Neural cell (in vitro differentiated cells): ENCODE data around the gene MANBA. TPM values are rescaled to one million over a fixed set of nuclear protein-coding genes. Genes with fewer than 3 reads are reported as not detected.

Experiments used
- H2AFZ ChIP-seq: fragments of 200-600, 300-800 bp; sonication (generic), shearing (Covaris generic); 2 replicates; pipeline ENCODE4 v1.6.0; 2014; ENCODE audit warnings: low read depth, mild to moderate bottlenecking, antibody characterized with exemption, low read length, moderate library complexity
- H3F3A ChIP-seq: fragments of 200-600 bp; shearing (Covaris generic); 2 replicates; pipeline ENCODE4 v1.6.1; 2016; ENCODE audit warnings: mild to moderate bottlenecking, moderate library complexity, mixed read lengths, antibody characterized with exemption, low read length; ENCODE audit not compliant: insufficient read depth, poor library complexity, severe bottlenecking
- H3K27ac ChIP-seq: fragments of 200-600, 300-800 bp; sonication (generic), shearing (Covaris generic); 2 replicates; pipeline ENCODE4 v1.5.1; 2014; ENCODE audit warnings: mild to moderate bottlenecking, low read length, moderate library complexity
- H3K27me3 ChIP-seq: fragments of 300-800, 200-600 bp; sonication (generic), shearing (Covaris generic); 2 replicates; pipeline ENCODE4 v1.6.0; 2014; ENCODE audit warnings: mild to moderate bottlenecking, low read depth, low read length, moderate library complexity; ENCODE audit not compliant: insufficient read depth
- H3K36me3 ChIP-seq: fragments of 300-800, 200-600 bp; sonication (generic), shearing (Covaris generic); 2 replicates; pipeline ENCODE4 v1.5.1; 2014; ENCODE audit warnings: mild to moderate bottlenecking, antibody characterized with exemption, low read length, moderate library complexity; ENCODE audit not compliant: insufficient read depth
- H3K4me2 ChIP-seq: fragments of 300-800, 200-600 bp; sonication (generic), shearing (Covaris generic); 2 replicates; pipeline ENCODE4 v1.6.0; 2014; ENCODE audit warnings: mild to moderate bottlenecking, low read length
- H3K4me3 ChIP-seq: fragments of 300-800, 200-600 bp; sonication (generic), shearing (Covaris generic); 2 replicates; pipeline ENCODE4 v1.5.1; 2014; ENCODE audit warnings: mild to moderate bottlenecking, low read length, moderate library complexity
- H3K79me2 ChIP-seq: fragments of 200-600 bp; shearing (Covaris generic); replicated peaks from 2 replicates; pipeline ENCODE4 v1.6.0; 2014; ENCODE audit warnings: mild to moderate bottlenecking, low read length, moderate library complexity; ENCODE audit not compliant: insufficient read depth
- H3K9ac ChIP-seq: fragments of 300-800, 200-600 bp; sonication (generic), shearing (Covaris generic); 2 replicates; pipeline ENCODE4 v1.6.1; 2016; ENCODE audit warnings: mild to moderate bottlenecking, low read length, mixed read lengths
- H3K9me2 ChIP-seq: fragments of 200-600 bp; shearing (Covaris generic); 2 replicates; pipeline ENCODE4 v1.6.1; 2016; ENCODE audit warnings: mild to moderate bottlenecking, low read length, mixed read lengths; ENCODE audit not compliant: insufficient read depth
- H3K9me3 ChIP-seq: fragments of 200-600, 300-800 bp; sonication (generic), shearing (Covaris generic); 2 replicates; pipeline ENCODE4 v1.6.1; 2016; ENCODE audit warnings: mild to moderate bottlenecking, mixed run types, low read length, moderate library complexity, mixed read lengths
- H4K20me1 ChIP-seq: fragments of 200-600 bp; shearing (Covaris generic); 2 replicates; pipeline ENCODE4 v1.6.1; 2016; ENCODE audit warnings: mild to moderate bottlenecking, mixed run types; ENCODE audit not compliant: insufficient read depth
- CTCF ChIP-seq: fragments of 450-650 bp; IDR thresholded peaks from 2 replicates; pipeline ENCODE4 v1.5.1; 2014; ENCODE audit warnings: antibody characterized with exemption, mild to moderate bottlenecking, moderate library complexity; ENCODE audit not compliant: poor library complexity, severe bottlenecking
- EP300 ChIP-seq: fragments of 450-650 bp; conservative IDR thresholded peaks from 2 replicates; pipeline ENCODE4 v1.6.1; 2014; ENCODE audit warnings: antibody characterized with exemption, mild to moderate bottlenecking, moderate library complexity; ENCODE audit not compliant: poor library complexity, severe bottlenecking
- EZH2 ChIP-seq: fragments of 200-600, 300-800 bp; shearing (Covaris generic), sonication (generic); IDR thresholded peaks from 2 replicates; pipeline ENCODE4 v1.6.1; 2014; ENCODE audit warnings: antibody characterized with exemption, low read length, borderline replicate concordance, mild to moderate bottlenecking; ENCODE audit not compliant: insufficient read depth, poor library complexity, severe bottlenecking
- MXI1 ChIP-seq: fragments of 450-650 bp; conservative IDR thresholded peaks from 2 replicates; pipeline ENCODE4 v1.6.1; 2014; ENCODE audit warnings: antibody characterized with exemption, mild to moderate bottlenecking; ENCODE audit not compliant: poor library complexity, severe bottlenecking
- POLR2AphosphoS5 ChIP-seq: IDR thresholded peaks from 2 replicates; pipeline ENCODE4 v1.6.1; 2012
- RAD21 ChIP-seq: fragments of 450-650 bp; conservative IDR thresholded peaks from 2 replicates; pipeline ENCODE4 v1.6.1; 2014; ENCODE audit warnings: antibody characterized with exemption, mild to moderate bottlenecking, moderate library complexity
- REST ChIP-seq: IDR thresholded peaks from 2 replicates; pipeline ENCODE4 v1.6.1; 2012; ENCODE audit warnings: borderline replicate concordance
- SMC3 ChIP-seq: fragments of 450-650 bp; conservative IDR thresholded peaks from 2 replicates; pipeline ENCODE4 v1.6.1; 2014; ENCODE audit warnings: antibody characterized with exemption, mild to moderate bottlenecking, moderate library complexity; ENCODE audit not compliant: poor library complexity
- TAF1 ChIP-seq: IDR thresholded peaks from 2 replicates; pipeline ENCODE4 v1.6.1; 2012; ENCODE audit warnings: low read depth
- polyA plus RNA-seq: library from polyadenylated mRNA; depleted of rRNA; stranded (reverse); fragments of >200 nt; gene quantifications from 2 replicates; pipeline ENCODE4 v1.2.3, GENCODE V29; 2014

The MANBA gene
- polyA plus RNA-seq, 1 donor from 2014 or later, result 43.8 TPM

DNA sequence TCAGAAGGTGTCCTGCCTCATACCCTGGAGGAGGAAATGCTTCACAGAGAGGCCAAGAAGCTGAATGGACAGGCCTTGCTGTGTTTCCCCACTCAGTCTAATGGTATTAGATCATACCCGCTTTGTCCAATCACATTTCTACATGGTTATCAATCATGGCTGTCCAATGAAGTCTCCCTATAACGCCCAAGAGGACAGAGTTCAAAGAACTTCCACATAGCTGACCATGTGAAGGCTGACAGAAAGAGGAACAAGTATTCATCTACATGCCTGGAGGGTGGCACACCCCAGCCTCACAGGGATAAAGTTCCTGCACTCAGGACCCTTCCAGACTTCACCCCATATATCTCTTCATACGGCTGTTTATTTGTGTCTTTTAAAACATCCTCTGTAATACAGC is 123.4 kb downstream of the MANBA start:
- Histone ChIP-seq H3K27ac (no peak overlapping the region), H3K4me2 (no peak overlapping the region), H3K9me2 (no peaks in the 10 kb centered on the region), H3K4me3 (no peak overlapping the region), H3K79me2 (no peaks in the 10 kb centered on the region), H3K9me3 (no peaks in the 10 kb centered on the region), H3F3A (no peaks in the 10 kb centered on the region), H3K27me3 (no peaks in the 10 kb centered on the region), H3K9ac (no peak overlapping the region), H4K20me1 (no peaks in the 10 kb centered on the region), H2AFZ (no peak overlapping the region), H3K36me3 (no peaks in the 10 kb centered on the region)
- no peak for TF ChIP-seq RAD21
- TF ChIP-seq SMC3, result no peak
- no peak for TF ChIP-seq POLR2AphosphoS5
- no peak for TF ChIP-seq TAF1
- no peak for TF ChIP-seq EP300
- no peak for TF ChIP-seq CTCF
- no peak for TF ChIP-seq MXI1
- TF ChIP-seq EZH2, result no peak
- no peak for TF ChIP-seq REST

GRCh38 chr4:102633100-102633499 is 127.7 kb downstream of the MANBA start:
- Histone ChIP-seq H3K9ac (no peak overlapping the region), H3K27ac (no peak overlapping the region), H3K9me2 (no peaks in the 10 kb centered on the region), H3K27me3 (no peaks in the 10 kb centered on the region), H3K79me2 (no peaks in the 10 kb centered on the region), H4K20me1 (no peaks in the 10 kb centered on the region), H3K4me2 (no peak overlapping the region), H3K4me3 (no peak overlapping the region), H3K36me3 (no peaks in the 10 kb centered on the region), H3K9me3 (no peaks in the 10 kb centered on the region), H3F3A (no peaks in the 10 kb centered on the region), H2AFZ (no peak overlapping the region)
- TF ChIP-seq MXI1 (no peak), POLR2AphosphoS5 (no peak), REST (no peak), CTCF (no peak), EZH2 (no peak), EP300 (no peak), RAD21 (no peak), SMC3 (no peak), TAF1 (no peak)
